Stimulated activated CD4-positive, alpha-beta T cell treated with anti-CD3 and anti-CD28 coated beads, TNF-alpha, amount 100 ng/mL, for 4 hours (primary cell): ENCODE data around the gene GPATCH2.

Experiments used
- DNase-seq, 3 experiments: peaks; one replicate each; pipeline ENCODE4 v3.0.0-alpha.2; 2020; ENCODE audit warnings: low read depth in 3 of 3

Gene GPATCH2

GRCh38 chr1:217630711-217631591 lies at the start of gene GPATCH2, which contains the start of gene SPATA17:
GPATCH2 (minus strand) TSS chr1:217631090; CDS start chr1:217630971, 119 bp downstream.
SPATA17 (plus strand) TSS chr1:217631344; CDS start chr1:217631379, 35 bp downstream.
- DNase-seq: peak; percentile 31 to 46 (median 46)

- DNase-seq: no peak
Measured at GRCh38 chr1:217674028-217674729, 43.3 kb upstream of the GPATCH2 start.

DNA sequence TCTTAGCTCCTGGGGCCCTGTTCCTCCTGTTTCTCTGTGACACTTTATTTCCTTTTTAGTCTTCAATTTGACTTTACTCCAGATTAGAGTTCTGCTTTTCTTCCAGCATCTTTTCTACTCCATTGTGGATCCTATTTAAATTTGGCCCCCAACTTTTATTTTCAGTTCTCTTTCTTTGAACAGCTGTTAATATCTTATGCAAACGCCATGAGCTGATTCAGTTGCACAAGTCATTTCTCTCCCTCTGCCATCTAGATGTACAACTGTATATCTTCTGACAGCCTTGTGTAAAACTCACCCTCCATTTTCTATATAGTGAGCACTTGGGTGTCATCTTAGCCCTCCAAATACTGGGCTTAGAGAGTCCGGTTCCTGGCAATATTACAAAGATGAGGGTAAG lies 42.5 kb upstream of the GPATCH2 start:
- no peak for DNase-seq

- DNase-seq: no peak
Measured at GRCh38 chr1:217668351-217668940, 37.6 kb upstream of the GPATCH2 start.

- DNase-seq: no peak
Measured at GRCh38 chr1:217661407-217661806, 30.5 kb upstream of the GPATCH2 start.

- DNase-seq: no peak
Measured at GRCh38 chr1:217660353-217661062, 29.6 kb upstream of the GPATCH2 start.

GRCh38 chr1:217650674-217651073 lies 19.8 kb upstream of the GPATCH2 start:
- no peak for DNase-seq

DNA sequence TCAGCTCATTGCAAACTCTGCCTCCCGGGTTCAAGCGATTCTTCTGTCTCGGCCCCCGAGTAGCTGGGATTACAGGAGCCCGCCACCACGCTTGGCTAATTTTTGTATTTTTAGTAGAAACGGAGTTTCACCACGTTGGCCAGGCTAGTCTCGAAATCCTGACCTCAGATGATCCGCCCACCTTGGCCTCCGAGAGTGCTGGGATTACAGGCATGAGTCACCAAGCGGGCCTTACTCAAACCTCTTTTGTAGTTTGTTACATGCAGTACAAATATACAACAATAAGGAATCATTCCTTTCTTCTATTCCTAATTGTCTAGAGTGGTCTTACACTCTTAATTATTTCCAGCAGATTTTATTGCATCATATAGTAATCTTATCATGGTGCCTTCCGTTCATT lies 16.9 kb upstream of the GPATCH2 start:
- DNase-seq: no peak

GRCh38 chr1:217642455-217642854 lies 11.6 kb upstream of the GPATCH2 start:
- no peak for DNase-seq

DNA sequence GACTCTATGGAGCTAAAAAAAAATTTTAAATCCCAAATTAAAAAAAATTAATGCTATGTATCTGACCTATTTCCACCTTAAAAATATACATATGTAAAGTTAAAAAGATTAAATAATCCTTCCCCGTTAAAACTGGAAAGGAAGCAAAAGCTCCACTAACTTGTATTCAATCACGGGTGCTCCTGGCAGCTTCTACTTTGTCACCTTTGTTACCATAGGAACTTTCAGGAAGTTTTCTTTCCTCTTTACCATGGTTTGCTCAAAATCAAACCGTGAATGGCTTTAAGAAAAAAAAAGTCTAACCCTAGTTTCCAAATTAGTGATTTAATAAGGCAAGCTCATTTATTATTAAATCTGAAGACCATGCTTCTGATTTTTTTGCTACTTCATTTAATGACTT lies 3.5 kb downstream of the GPATCH2 start:
- no peak for DNase-seq

- DNase-seq: no peak
Measured at GRCh38 chr1:217626321-217626720, 4.6 kb downstream of the GPATCH2 start.

- no peak for DNase-seq
Measured at GRCh38 chr1:217622042-217622441, 8.8 kb downstream of the GPATCH2 start.

GRCh38 chr1:217620814-217621213 lies 10.1 kb downstream of the GPATCH2 start:
- no peak for DNase-seq

DNA sequence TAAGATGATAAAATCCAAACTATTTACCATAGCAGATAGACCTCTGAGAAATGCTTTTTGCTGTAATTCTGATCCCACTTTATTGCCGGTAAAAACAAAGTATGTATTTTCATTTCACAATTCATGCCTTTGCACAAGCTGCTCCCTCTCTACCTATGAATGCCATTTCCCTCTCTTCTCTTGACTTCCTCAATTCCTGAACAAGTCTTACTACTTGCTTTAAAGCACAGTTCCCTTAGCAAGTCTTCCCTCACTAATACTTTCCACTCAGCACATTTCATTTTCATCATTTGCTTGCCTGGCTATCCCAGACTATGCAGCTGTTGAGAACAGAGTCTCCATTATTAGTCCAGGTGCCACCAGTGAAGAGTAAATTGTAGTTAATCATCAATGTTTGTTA lies 13.8 kb downstream of the GPATCH2 start:
- DNase-seq: no peak

DNA sequence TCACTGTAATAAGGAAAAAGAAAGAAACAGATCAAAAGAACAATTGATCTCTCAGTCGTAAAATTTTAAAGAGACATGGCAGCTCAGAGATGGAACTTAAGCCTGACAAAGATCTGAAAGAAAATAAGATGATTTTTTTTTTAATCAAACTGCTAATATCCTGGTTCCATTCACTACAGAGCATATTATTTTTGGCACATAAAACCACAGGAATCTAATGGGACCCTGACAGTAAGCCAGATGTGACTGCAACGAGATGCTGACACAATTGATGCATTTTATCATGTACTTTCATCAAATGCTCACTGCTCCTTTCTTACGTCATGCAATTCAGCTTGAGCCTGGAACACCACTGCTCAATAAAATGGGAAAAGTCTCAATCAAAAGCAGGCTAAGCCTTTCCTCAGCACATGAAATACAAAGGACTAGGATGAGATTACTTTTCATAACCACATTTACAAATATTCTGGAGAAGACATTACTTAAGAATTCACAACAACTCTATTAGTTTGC lies 16.6 kb downstream of the GPATCH2 start:
- DNase-seq: no peak

GRCh38 chr1:217605390-217605789 lies 25.5 kb downstream of the GPATCH2 start:
- DNase-seq: no peak

GRCh38 chr1:217602380-217602779 lies 28.5 kb downstream of the GPATCH2 start:
- no peak for DNase-seq

DNA sequence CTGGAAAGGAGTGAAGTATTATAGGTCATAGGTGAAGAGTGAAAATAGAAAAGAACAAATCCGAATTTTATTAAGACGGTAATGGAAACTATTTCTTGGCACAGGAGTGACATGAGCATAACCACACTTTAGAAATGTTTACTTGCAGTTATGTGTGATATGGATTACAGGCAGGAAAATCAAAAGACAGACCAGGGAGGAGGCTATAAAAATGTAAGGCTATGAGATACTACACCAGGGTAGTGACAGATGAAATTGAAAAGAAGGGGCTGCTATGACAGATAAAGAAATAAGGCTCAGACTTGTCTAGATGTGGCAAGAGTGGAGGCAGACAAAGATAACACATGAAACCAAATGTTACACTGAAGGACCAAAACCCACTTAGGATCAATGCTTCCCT lies 31.7 kb downstream of the GPATCH2 start:
- no peak for DNase-seq

DNA sequence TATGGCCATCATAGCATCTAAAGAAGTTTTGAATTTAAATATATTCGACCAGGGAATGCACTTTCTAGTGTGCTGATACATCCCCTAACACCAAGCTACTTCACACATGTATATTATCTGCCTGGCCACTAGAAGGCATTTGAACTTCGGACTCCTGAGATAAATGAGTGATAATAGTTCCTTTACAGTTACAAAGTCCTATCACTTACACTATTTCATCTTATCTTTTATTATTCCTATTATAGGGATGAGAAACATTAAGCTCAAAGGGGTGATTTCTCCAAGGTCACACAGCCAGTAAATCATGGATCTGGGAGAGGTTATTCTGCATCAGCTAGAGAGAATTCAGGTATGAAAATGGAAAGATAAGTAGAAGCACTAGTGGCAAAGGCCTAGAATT lies 40.3 kb downstream of the GPATCH2 start:
- no peak for DNase-seq

- DNase-seq: no peak
Measured at GRCh38 chr1:217586586-217586985, 44.3 kb downstream of the GPATCH2 start.

DNA sequence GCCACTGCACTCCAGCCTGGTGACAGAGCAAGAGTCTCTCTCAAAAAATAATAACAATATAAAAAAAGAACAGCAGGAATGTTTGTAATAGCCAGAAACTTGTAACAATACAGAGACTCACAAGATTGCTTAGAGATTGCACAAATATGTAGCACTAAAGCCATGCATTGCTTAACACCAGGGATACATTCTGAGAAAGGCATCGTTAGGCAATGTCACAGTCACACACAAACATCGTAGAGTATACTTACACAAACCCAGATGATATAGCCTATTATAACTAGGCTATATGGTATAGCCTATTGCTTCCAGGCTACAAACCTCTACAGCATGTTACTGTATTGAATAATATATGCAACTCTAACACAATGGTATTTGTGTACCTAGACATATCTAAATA lies 45.3 kb downstream of the GPATCH2 start:
- DNase-seq: no peak
